ENCODE measurements around the gene EGR4. TPM values are rescaled to one million over a fixed set of nuclear protein-coding genes. Genes with fewer than 3 reads are reported as not detected.
A peak's percentile ranks its signal among the peaks of the same experiment; 100 is the strongest.

Gene EGR4
- under 1 TPM in 1 of 2 donors, not detected in 1; 0.15 TPM for total RNA-seq
- polyA plus RNA-seq (2013, experiment 1 of 2): not detected
- not detected for polyA plus RNA-seq (2013, experiment 2 of 2)
- long read RNA-seq, experiment 1: 0 reads
- long read RNA-seq, experiment 2: 0 reads
- long read RNA-seq, experiment 3: 0 reads
- long read RNA-seq, experiment 4: 0 reads

GRCh38 chr2:73293534-73294171 is at the start of gene EGR4:
Gene EGR4, minus strand, starts transcription at chr2:73293548. Its CDS starts 231 bp downstream, at chr2:73293317.
- H3K9me3 ChIP-seq (ENCODE audit: control insufficient read depth, low read length): no peaks in the 10 kb centered on the region
- H3K27ac Mint-ChIP-seq: no peak within 1 kb of the TSS
- H3K36me3 ChIP-seq (ENCODE audit: control insufficient read depth, insufficient read depth, low read length): no peaks in the 10 kb centered on the region
- H3K27me3 ChIP-seq (ENCODE audit: control insufficient read depth, insufficient read depth, low read length, poor library complexity, severe bottlenecking): peaks cover 99% of the 10 kb centered on the region
- H3K4me1 Mint-ChIP-seq: no peaks in the 10 kb centered on the region
- H3K36me3 Mint-ChIP-seq (ENCODE audit: low read depth): no peaks in the 10 kb centered on the region
- no peak within 1 kb of the TSS for H3K9ac ChIP-seq (ENCODE audit: extremely low read depth, low read length, poor library complexity, severe bottlenecking)
- peaks cover 4% of the 10 kb centered on the region for H3K4me1 ChIP-seq (ENCODE audit: control insufficient read depth, insufficient read depth, low read length)
- peak within 1 kb of the TSS; percentile 52 for H3K4me3 Mint-ChIP-seq
- H3K4me3 ChIP-seq (ENCODE audit: low read length): peak within 1 kb of the TSS; percentile 83
- WGBS, 2 experiments (ENCODE audit: insufficient coverage in 1 of 2, insufficient read length in 1 of 2): 1 to 3% methylated on average over 27 to 45 of the region's 45 CpGs
- peaks cover 93% of the 10 kb centered on the region for H3K27me3 Mint-ChIP-seq (ENCODE audit: insufficient read depth)
- peak; percentile 95 for DNase-seq
- TF ChIP-seq, protein P1, sequence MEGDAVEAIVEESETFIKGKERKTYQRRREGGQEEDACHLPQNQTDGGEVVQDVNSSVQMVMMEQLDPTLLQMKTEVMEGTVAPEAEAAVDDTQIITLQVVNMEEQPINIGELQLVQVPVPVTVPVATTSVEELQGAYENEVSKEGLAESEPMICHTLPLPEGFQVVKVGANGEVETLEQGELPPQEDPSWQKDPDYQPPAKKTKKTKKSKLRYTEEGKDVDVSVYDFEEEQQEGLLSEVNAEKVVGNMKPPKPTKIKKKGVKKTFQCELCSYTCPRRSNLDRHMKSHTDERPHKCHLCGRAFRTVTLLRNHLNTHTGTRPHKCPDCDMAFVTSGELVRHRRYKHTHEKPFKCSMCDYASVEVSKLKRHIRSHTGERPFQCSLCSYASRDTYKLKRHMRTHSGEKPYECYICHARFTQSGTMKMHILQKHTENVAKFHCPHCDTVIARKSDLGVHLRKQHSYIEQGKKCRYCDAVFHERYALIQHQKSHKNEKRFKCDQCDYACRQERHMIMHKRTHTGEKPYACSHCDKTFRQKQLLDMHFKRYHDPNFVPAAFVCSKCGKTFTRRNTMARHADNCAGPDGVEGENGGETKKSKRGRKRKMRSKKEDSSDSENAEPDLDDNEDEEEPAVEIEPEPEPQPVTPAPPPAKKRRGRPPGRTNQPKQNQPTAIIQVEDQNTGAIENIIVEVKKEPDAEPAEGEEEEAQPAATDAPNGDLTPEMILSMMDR (conservative IDR thresholded peaks at IDR 0.05): peak; percentile 24
- H3K9me3 Mint-ChIP-seq: no peaks in the 10 kb centered on the region
- H3K27ac ChIP-seq (ENCODE audit: low read depth, low read length): no peak within 1 kb of the TSS

DNA sequence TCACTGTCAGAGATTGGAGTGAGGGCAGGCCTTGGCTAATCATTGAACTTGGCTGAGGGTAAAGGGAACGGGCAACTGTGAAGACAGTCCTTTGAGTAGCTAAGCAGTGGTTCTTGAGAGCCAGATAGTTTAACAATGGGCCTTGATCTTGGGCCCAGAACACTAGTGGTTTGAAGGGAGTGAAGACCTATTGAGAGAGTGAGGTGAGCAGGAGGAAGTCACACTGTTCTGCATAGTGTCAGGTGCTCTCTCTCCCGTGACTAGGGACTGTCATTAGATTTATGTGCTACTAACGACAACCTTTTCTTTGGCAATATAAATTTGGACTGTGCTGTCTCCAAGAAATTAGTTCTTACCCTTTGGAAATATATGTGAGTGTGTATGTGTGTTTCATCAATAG is 47.7 kb upstream of the EGR4 start:
- no peaks in the 10 kb centered on the region for H3K4me1 Mint-ChIP-seq
- H3K9me3 Mint-ChIP-seq: no peaks in the 10 kb centered on the region
- peaks cover 6% of the 10 kb centered on the region for H3K27me3 Mint-ChIP-seq (ENCODE audit: insufficient read depth)
- H3K4me3 Mint-ChIP-seq: no peak overlapping the region
- no peaks in the 10 kb centered on the region for H3K36me3 Mint-ChIP-seq (ENCODE audit: low read depth)
- Histone ChIP-seq H3K9me3 (ENCODE audit: control insufficient read depth, low read length) (no peaks in the 10 kb centered on the region), H3K4me3 (ENCODE audit: low read length) (no peak overlapping the region), H3K27ac (ENCODE audit: low read depth, low read length) (no peak overlapping the region), H3K9ac (ENCODE audit: extremely low read depth, low read length, poor library complexity, severe bottlenecking) (no peak overlapping the region), H3K4me1 (ENCODE audit: control insufficient read depth, insufficient read depth, low read length) (no peaks in the 10 kb centered on the region), H3K27me3 (ENCODE audit: control insufficient read depth, insufficient read depth, low read length, poor library complexity, severe bottlenecking) (peaks cover 12% of the 10 kb centered on the region), H3K36me3 (ENCODE audit: control insufficient read depth, insufficient read depth, low read length) (no peaks in the 10 kb centered on the region)
- DNase-seq: no peak
- TF ChIP-seq, protein P1 (conservative IDR thresholded peaks at IDR 0.05): no peak
- H3K27ac Mint-ChIP-seq: no peak overlapping the region
- 82 to 92% methylated on average over 3 of the region's 3 CpGs for WGBS, 2 experiments (ENCODE audit: insufficient coverage in 1 of 2, insufficient read length in 1 of 2)

DNA sequence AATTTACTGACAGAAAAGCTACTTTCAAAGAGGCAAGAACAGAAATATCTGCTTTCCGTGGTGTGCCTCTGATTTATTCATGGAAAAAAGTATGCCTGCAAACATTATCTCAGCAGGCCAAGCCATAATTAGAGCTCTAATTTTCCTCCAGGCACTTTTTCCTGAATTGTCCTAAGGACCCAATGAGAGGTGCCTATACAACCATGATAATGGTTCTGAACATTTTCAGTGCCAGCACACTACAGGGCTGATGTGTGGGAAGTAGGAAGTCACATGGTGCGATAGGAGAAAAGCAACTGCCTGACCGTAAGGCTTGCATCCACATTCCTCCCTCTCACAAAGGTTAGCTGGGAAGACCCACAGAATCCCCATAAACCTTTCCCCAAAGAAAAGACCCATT is 45.9 kb upstream of the EGR4 start:
- Histone ChIP-seq H3K4me1 (ENCODE audit: control insufficient read depth, insufficient read depth, low read length) (no peaks in the 10 kb centered on the region), H3K9me3 (ENCODE audit: control insufficient read depth, low read length) (no peaks in the 10 kb centered on the region), H3K9ac (ENCODE audit: extremely low read depth, low read length, poor library complexity, severe bottlenecking) (no peak overlapping the region), H3K4me3 (ENCODE audit: low read length) (no peak overlapping the region), H3K36me3 (ENCODE audit: control insufficient read depth, insufficient read depth, low read length) (no peaks in the 10 kb centered on the region), H3K27me3 (ENCODE audit: control insufficient read depth, insufficient read depth, low read length, poor library complexity, severe bottlenecking) (peaks cover 10% of the 10 kb centered on the region), H3K27ac (ENCODE audit: low read depth, low read length) (no peak overlapping the region)
- 73 to 84% methylated on average over 1 to 3 of the region's 3 CpGs for WGBS, 2 experiments (ENCODE audit: insufficient coverage in 1 of 2, insufficient read length in 1 of 2)
- no peak for DNase-seq
- Mint-ChIP-seq H3K9me3 (no peaks in the 10 kb centered on the region), H3K4me3 (no peak overlapping the region), H3K36me3 (ENCODE audit: low read depth) (no peaks in the 10 kb centered on the region), H3K4me1 (no peaks in the 10 kb centered on the region), H3K27ac (no peak overlapping the region), H3K27me3 (ENCODE audit: insufficient read depth) (peaks cover 4% of the 10 kb centered on the region)
- TF ChIP-seq, protein P1 (conservative IDR thresholded peaks at IDR 0.05): no peak

Data from endodermal cell (in vitro differentiated cells).